Measurements from ENCODE around the gene SUMO1. TPM values are rescaled to one million over a fixed set of nuclear protein-coding genes. Genes with fewer than 3 reads are reported as not detected.

Gene SUMO1
- total and polyA plus RNA-seq, 2 of the 8 experiments (the other 6 are each of a cell fraction or from before 2014, with no cell fraction given) = 108 to 238 TPM

- Histone ChIP-seq H3K14ac (ENCODE audit: insufficient read length) (no peak overlapping the region), H4K8ac (ENCODE audit: extremely low read depth, insufficient read depth, low read length) (no peak overlapping the region), H3K4me3 (ENCODE audit: extremely low read depth in 1 of 4, insufficient read depth in 2 of 4, low read depth in 3 of 4, low read length in 4 of 4) (peak overlapping the region; percentile 83 to 100 (median 99)), H2AFZ (ENCODE audit: low read length) (no peak overlapping the region), H2AK5ac (ENCODE audit: low read depth, low read length) (no peak overlapping the region), H3K27ac (ENCODE audit: low read depth, low read length) (no peak overlapping the region), H3K56ac (replicated peaks; ENCODE audit: insufficient read length, low read depth, low read length) (no peak overlapping the region), H2BK20ac (ENCODE audit: low read length) (no peak overlapping the region), H3K4ac (replicated peaks; ENCODE audit: insufficient read length, low read depth, low read length) (no peak overlapping the region), H3K79me1 (ENCODE audit: low read depth, low read length) (0 out of 2 replicates have a peak, but pooled peaks cover 4% of the 10 kb centered on the region), H3K27me3 (replicated peaks in 1 of 4; ENCODE audit: control insufficient read depth in 3 of 4, extremely low read depth in 1 of 4, insufficient read depth in 3 of 4, low read length in 3 of 4) (no peaks in the 10 kb centered on the region), H3K23me2 (ENCODE audit: low read depth, low read length) (peaks cover 5% of the 10 kb centered on the region), H3K9ac (replicated peaks in 1 of 4; ENCODE audit: extremely low read depth in 1 of 4, low read depth in 3 of 4, low read length in 3 of 4) (peak overlapping the region; percentile 11 to 78 (median 22); a peak in 5 of 7 replicates), H3K4me2 (ENCODE audit: insufficient read depth in 1 of 2, low read depth in 2 of 2, low read length in 2 of 2) (peak overlapping the region; percentile 91 to 97), H3K23ac (ENCODE audit: insufficient read length) (no peak overlapping the region), H2BK120ac (replicated peaks; ENCODE audit: low read depth, low read length) (no peak overlapping the region), H3K18ac (ENCODE audit: extremely low read depth, low read length) (no peak overlapping the region), H4K5ac (ENCODE audit: insufficient read length, low read depth, low read length) (no peak overlapping the region), H2BK12ac (ENCODE audit: low read depth, low read length) (no peak overlapping the region), H2BK15ac (ENCODE audit: low read length) (no peak overlapping the region), H3K79me2 (ENCODE audit: control insufficient read depth in 1 of 2, insufficient read depth in 2 of 2, low read length in 2 of 2) (peaks cover 65 to 70% of the 10 kb centered on the region in 2 experiments), H4K91ac (replicated peaks; ENCODE audit: insufficient read length, low read length) (no peak overlapping the region), H3K36me3 (ENCODE audit: control insufficient read depth in 2 of 4, insufficient read depth in 4 of 4, low read length in 3 of 4) (no peaks in the 10 kb centered on the region), H3K9me3 (ENCODE audit: insufficient read depth in 2 of 2, low read depth in 1 of 2, low read length in 1 of 2) (no peaks in the 10 kb centered on the region), H3K4me1 (replicated peaks in 1 of 4; ENCODE audit: control insufficient read depth in 3 of 4, insufficient read depth in 4 of 4, low read length in 3 of 4) (peaks cover 0 to 3% (median 1%) of the 10 kb centered on the region in 4 experiments; a peak in 2 of 7 replicates), H4K20me1 (replicated peaks in 1 of 2; ENCODE audit: control insufficient read depth in 1 of 2, insufficient read depth in 2 of 2, low read length in 2 of 2) (peaks cover 33% of the 10 kb centered on the region in 2 experiments), H2BK5ac (ENCODE audit: low read depth, low read length) (no peak overlapping the region)
- POLR2A ChIA-PET (ENCODE audit: partially characterized antibody) = interaction anchor here (0.8 to 11.9 kb wide), 16 partner anchors 9 to 119 kb away, joined by 3 to 126 read pairs (median 5); partner anchors contain the start of gene SUMO1
- DNase-seq (ENCODE audit: low read depth in 1 of 2, low spot score in 2 of 2) = no peak
- no peak for FAIRE-seq
- CTCF ChIA-PET (ENCODE audit: partially characterized antibody) = interaction anchor here (1.0 to 1.1 kb wide), 3 partner anchors 11 to 56 kb away, joined by 4 to 5 read pairs (median 4); no protein-coding TSS in a partner anchor
- WGBS, 2 experiments (ENCODE audit: extremely low coverage in 1 of 2, insufficient coverage in 1 of 2, insufficient read length in 1 of 2, insufficient replicate concordance in 2 of 2, low coverage in 1 of 2, low lambda C conversion rate in 2 of 2, missing lambda C conversion rate in 1 of 2) = 62% methylated on average over 9 of the region's 9 CpGs; no CpG with 5 or more reads in 1 of the 2 experiments
- TF ChIP-seq JUN (IDR thresholded peaks at IDR 0.05; ENCODE audit: low read depth, low read length) = no peak
Measured at GRCh38 chr2:202267495-202267894, 29.1 kb upstream of the SUMO1 start.
